Stimulated activated CD4-positive, alpha-beta T cell treated with anti-CD3 and anti-CD28 coated beads, Interleukin-12 subunit alpha, Interleukin-12 subunit beta, amount 100 ng/mL, for 24 hours (primary cell): ENCODE measurements around the gene GLYATL3.

Source experiments
- DNase-seq, 2 experiments: peaks; one replicate each; pipeline ENCODE4 v3.0.0-alpha.2; 2020; ENCODE audit warnings: low read depth in 2 of 2

The GLYATL3 gene

DNA sequence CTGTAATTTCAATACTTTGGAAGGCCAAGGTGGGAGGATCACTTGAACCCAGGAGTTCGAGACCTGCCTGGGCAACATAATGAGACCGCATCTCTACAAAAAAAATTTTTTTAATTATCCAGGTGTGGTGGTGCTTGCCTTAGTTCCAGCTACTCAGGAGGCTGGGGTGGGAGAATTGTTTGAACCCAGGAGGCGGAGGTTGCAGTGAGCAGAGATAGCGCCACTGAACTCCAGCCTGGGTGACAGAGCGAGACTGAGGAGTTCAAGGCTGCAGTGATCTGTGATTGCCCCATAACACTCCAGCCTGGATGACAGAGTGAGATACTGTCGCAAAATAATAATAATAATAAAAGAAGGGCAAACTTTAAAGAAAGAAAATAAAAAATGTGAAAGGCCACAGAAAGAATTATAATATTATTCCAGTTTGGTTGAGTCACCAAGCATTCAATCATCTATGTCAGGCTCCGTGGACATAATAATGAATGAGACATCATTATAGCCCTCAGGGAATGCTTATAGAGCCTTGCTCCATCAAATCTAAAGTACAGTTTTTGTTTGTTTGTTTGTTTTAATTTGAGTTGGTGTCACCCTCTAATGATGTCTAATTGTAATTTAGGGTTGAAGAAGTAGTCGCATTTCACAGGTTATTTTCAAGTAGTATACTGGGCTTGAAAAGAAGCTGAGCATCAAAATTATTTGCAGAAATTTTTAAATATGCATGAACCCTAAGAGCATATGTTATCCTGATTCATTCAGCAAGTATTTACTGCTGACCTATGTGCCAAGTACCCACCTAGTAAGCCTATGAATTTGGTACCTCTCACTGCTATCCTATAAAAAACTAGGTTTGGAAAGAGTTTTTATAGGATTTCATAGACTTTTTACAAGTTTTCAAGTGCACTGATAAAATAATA, 15.1 kb downstream of the GLYATL3 start:
- DNase-seq, result no peak

DNA sequence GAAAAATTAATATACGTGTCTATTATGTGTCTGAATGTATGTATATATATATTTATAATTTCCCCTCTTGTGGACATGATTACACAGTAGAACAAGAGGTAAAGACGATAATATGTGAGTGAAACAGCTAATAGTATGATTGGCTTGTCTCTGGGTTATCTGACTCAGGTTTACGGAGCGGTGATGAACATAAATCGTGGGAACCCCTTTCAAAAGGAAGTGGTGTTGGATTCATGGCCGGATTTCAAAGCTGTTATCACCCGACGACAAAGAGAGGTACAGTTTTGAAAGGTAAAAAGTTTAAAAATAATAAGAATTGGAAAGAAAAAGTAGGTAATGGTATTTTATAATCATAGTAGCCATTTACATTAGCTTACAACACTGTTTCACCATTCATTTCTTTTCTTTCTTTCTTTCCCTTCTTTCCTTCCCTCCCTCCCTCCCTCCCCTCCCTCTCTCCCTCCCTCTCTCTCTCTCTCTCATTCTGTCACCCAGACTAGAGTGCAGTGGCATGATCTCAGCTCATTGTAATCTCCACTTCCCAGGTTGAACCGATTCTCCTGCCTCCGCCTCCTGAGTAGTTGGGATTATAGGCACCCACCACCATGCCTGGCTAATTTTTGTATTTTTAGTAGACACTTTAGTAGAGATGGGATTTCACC, 15.9 kb downstream of the GLYATL3 start:
- DNase-seq, result no peak

DNA sequence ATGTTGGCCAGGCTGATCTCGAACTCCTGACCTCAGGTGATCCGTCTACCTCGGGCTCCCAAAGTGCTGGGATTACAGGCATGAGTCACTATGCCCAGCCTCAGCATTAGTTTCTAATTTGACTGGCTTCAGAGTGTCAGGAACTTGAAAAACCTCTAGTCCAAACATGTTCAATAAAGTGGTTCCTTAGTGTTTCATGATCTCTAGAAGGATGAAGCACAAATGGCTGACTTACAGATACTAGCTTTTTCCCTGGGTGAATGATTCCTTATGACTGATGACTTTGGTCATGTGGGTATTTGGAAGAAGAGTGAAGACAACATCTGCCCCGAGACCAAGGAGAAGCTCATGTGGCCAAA, 16.4 kb downstream of the GLYATL3 start:
- no peak for DNase-seq

DNA sequence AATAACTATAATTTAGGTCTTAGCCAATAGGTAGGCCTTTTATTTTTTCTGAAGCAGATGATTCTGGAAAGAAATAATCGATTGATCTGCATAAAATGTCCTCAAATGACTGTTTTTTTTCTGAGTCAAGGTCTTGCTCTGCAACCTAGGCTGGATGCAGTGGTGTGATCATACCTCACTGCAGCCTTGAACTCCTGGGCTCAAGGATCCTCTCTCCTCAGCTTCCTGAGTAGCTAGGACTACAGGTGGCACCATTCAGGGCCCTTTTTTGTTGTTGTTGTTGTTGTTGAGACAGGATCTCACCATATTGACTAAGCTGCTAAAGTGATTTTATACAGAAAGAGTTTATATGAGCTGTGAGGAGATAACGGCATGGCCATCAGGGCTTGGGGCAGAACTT, 18.2 kb downstream of the GLYATL3 start:
- DNase-seq, result no peak

DNA sequence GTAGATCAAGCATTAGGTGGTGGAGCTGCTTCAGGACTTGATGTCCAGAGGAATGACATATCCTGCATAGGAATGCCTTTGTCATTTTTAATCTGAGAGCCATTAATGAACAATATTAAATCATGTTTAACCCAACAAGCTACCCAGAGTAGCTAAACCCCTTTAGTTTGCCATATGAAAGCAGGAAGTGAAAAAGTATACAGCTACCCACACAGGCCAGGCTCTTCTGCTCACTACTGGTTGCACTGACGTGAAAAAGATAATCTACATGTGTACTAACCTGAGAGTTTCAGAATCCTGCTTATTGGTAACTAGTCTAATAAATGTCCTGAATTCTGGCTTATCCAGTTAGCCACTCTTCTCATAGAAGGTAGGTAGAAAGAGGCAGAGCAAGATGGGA, 19.9 kb downstream of the GLYATL3 start:
- DNase-seq, result no peak

DNA sequence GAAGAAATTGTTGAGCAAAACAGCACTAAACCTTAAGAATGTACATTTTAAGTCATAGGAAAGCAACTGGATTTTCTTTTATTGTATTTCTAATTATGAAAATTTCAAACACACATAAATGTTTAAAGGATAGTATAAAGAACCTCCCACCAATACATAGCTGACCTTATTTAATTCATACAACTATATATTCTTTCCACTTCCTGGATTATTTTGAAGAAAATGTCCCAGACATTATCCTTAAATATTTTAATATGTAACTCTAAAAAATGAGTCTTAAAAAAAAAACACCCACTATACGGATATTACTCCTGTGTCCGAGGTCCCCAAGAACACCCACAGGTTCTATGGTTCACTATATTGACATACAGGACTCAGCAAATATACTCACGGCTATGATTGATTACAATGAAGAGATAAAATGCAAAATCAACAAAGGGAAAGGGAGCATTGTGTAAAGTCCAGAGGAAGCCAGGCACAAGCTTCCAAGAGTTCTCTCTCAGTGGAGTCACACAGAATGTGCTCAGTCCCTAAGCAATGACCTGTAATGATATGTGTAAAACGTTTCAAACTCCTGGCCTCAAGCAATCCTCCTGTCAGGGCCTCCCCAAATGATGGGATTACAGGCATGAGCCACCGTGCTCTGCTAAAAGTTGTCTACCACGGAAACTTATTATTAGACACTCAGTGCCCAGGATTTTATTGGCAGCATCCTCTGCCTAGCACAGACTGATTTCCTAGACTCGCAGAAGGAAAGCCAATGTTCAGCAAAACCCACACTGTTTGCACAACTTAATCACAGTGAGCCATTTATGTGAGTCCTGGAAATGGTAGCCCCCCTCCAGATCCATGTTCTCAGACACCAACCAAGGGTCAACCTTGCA, 23.2 kb downstream of the GLYATL3 start:
- no peak for DNase-seq

DNA sequence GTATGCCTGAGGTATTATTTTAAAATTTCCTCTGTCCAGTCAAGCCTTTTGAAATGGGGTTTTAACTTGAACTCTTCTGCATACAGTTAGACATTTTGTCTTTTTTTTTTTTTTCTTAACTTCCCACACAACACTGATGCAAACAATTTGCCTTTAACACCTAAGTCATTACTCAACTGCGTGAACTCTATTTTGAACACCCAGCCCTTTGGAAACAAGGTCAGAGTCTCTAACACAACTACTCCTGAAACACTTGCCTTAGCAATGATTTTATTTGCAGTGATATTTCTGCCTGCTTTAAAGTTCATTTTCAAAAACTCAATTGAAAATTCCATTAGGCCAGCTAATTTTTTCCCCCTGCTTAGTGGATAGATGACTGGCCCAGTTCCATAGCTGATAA, 24.2 kb downstream of the GLYATL3 start:
- no peak for DNase-seq

DNA sequence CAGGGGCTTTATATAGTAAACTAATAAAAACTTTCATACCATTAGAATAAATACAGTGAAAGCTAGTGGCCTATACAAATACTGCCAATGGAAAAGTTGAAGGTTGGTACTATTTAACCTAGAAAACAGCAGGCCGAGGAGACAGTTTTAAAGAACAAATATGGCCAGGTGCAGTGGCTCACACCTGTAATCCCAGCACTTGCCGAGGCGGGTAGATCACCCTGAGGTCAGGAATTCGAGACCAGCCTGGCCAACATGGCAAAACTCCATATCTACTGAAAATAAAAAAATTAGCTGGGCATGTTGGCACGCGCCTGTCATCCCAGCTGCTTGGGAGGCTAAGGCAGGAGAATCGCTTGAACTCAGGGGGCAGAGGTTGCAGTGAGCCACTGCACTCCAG, 24.8 kb downstream of the GLYATL3 start:
- DNase-seq, result no peak

DNA sequence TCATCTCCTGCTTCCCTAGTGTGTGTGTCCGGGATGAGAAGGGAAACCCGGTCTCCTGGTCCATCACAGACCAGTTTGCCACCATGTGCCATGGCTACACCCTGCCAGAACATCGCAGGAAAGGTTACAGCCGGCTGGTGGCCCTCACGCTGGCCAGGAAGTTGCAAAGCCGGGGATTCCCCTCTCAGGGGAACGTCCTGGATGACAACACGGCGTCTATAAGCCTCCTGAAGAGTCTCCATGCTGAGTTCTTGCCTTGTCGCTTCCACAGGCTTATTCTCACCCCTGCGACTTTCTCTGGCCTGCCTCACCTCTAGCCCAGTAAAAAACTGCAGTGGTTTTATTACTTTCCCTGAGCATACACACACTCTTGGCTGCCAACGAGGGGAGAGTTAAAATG, 26.9 kb downstream of the GLYATL3 start:
- DNase-seq, result no peak

DNA sequence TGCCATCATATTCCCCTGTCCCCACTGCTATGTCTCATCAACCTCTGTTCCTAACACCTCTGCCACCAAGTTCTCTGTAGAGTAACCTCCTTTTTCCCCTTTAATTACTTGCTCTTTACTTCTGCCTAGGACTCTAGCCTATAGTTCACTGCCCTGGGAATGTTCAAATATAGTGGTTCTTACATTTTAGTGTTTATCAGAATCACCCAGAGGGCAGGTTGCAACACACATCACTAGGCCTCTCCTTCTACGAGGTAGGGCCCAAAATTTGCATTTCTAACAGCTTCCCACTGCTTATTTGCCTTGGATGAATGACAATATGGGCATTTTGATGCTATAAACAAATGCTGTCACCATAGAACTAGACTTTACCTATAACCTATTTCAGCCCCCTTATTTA, 27.6 kb downstream of the GLYATL3 start:
- DNase-seq, result no peak

DNA sequence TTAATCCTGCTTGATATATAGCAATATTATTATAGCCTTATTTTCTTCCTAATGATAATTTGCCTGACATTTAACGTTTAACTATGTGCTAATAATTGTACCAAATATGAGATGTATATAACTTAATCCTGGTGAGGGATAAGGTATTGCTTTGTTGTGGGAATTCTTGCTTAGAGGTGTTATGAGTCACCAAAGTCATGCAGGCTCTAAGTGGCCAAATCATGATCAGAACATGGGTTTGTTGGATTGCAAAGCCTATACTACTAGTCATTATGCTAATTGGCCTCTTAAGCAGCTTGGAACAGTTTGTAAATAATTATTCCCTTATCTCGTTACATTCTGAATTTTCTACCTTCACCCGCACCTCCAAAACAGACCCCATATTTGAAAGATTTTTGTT, 28.8 kb downstream of the GLYATL3 start:
- no peak for DNase-seq

DNA sequence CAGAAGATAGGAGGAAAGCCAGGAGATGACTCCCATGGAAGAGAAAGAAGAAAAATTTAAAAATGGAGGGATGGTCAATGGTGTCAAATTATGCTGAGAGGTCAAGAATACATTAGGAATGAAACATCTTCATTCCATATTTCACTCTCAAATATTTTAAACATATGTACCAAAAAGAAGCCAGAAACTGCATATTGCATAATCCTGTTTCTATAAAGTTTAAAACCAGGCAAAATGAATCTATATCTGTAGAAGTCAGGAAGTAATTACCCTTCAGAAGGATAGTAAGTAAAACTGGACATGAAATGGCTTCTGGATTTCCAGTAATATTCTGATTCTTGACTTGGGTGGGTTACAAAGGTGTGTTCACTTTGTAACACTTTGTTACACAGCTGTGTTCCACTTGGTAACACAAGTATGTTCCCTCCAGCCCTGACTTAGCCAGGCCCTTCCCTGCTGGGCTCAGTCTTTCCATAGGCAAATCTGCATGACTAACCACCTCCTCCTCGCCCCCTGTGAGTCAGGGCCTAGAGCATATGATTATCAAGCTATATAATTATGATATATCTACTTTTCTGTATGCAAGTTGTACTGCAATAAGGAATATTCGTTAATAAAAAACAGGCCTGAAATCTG, 30.5 kb downstream of the GLYATL3 start:
- DNase-seq, result no peak

DNA sequence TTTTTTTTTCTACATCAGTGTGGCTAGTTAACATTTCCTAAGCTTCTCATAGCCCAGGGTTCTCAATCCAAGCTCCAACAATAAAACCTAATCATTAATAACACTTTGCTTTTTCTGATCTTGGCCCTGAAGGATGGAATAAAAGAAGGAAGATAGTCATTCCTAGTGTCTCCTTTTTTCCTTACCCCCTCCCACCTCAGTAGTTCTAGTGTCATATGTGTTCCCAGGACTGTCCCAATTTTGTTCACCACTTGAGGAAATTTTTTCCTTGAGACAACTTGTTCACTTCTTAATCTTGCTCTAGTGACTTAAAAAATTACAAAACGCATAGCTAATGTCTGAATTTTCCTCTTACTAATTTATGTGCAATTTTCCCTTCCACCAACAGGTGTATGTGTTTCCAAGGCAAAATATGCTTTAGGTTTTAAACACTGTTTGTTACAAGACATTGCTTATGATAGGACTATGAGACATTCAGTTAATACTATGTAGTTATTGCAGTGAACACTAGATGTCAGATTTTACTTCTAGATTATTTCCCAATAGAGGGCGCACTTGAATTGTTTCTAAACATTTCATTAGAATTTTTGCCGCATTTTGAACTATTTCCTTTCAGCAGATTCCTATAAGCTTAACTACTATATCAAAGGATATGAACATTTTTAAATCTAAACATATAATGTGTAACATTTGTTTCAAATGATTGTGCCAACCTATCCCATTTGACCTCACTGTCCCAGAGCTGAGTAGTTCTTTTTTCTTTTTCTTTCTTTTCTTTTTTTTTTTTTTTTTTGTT, 32.2 kb downstream of the GLYATL3 start:
- DNase-seq, result no peak

DNA sequence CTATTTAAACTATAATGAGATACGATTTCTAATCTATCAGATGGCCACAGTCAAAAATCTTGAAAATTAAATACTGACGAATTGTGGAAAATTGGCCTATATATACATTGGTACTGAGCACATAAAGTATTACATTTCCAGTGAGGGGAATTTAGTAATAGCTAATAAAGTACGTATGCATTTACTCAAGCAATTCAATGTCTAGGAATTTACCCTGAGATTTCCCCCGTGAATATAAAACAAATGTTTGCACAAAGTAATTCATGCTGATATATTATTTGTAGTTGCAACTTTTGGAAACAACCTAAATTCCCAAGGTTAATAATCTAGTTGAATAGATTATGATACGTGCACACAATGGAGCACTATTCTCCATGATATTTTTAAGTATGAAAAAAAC, 36.1 kb downstream of the GLYATL3 start:
- no peak for DNase-seq

DNA sequence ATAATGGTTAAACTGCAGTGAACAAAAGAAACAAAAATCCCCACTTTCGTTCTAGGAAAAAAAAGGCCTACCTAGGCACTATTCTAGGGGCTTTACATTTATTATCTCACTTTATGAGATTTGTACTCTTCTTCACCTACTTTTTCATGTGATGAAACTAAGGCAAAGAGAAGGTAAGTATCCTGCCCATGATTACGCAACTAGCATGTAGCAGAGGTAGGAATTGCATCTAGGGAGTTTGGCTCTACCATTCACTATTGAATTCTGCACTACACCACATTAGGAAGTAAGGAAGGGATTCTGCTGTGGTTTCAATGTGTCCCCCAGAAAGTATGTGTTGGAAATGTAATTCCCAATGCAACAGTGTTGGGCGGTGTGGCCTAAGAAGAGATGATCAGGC, 39.4 kb downstream of the GLYATL3 start:
- no peak for DNase-seq

DNA sequence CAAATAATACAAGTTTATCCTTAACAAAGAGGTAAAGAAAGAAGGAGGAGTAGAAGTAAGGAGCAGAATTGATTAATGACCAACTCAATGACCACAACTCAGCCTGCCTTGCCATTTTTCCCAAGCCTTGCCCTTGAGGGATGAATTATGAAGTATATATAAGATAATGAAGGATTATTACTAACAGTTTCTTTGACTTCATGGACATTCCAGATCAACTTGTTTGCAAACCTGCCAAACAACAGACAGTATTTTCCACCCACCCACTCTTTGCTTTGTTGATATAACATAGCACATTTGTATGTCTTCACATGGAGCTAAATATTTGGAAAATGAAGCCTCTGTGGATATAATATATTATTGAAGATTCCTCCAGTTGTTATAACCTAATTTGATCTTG, 40.9 kb downstream of the GLYATL3 start:
- DNase-seq, result no peak

DNA sequence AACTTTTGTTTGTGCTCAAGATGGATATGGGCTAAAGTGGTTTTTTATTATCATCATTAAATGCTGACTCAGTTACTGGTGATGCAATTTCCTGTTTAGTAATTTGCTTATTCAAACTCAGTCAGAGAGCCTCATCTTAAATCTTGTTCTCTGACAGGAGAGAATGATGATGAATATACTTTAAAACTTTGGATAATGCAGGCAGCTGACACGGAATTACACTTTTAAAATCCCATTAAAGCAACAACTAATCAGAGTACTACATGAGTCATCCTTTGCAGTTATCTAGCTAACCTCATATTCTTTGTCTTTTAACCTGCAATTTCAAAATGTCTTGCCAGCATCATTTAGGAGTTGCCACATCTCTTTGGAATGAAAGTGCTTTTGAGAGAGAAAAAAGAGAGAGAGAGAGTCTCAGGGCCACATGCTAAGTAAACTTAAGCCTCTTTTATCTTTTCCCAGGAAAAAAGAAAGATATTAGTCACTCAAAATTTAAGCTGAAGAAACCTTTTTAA, 41.5 kb downstream of the GLYATL3 start:
- no peak for DNase-seq

DNA sequence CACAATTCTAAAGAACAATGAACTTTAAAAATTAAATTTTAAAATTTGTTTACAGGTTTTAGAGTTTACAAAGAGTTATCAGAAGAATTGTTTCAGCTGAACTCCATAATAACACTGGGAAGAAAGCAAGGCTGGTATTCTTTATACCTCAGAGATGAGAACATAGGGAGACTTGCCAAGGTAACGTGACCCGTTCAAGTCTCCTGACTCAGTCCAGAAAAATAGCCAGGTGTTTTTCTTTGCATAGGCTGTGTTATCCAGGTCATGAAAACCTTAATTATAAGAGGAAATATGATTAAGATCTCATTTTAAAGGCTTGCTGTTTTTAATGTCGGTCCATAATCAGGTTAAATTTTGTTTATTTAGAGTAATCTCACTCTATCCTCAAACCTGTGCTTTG, 42.2 kb downstream of the GLYATL3 start:
- DNase-seq, result no peak

DNA sequence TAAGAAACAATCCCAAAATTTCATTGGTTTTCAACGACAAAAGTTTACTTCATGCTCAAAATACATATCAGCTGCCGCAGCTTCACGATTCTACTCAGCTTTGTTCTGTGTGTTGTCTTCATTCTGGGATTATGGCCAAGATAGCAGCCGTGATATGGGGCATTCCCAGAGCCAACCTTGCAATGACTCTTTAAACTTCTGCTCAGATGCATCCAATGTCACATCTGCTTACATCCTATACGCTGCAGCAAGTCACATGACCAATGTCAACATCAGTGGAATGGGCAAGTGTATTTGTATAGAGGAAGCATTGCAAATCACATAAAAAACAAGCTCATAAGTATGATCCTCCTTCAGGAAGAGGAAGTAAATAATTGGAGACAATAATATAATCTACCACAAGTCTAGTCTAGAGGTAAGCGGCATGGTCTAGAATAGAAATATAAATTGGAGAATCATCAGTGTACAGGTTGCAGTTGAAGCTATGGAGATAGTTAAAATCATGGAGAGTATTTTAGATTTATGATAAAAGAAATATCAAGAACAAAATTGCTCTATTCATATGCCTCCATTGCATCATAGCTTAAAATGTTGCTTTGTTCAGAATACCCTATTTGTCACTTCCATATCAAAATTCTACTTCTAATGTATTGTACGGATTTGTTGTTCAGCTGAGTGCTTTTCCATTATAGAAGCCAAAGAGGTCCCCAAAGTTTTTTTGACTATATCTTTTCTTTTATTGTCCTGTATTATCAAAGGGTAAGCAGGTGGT, 43.5 kb downstream of the GLYATL3 start:
- no peak for DNase-seq

DNA sequence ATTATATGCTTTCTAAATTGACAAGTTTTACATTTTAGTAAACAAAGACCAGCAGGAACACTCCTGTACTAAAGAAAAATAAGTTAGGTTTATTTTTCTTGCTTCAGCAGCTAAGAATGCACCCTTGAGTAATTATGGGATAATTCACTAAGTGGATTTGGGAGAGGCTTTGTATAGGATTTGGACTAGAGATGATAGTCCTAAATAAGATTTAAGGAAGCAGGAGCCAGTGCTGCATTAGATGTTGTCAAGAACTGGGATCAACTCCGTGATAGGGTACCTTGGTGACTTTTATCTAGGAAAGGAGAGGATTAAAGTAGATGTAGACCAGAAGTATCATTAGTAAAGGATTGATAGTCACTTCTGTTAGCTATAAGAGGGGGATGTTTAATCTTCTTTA, 46.6 kb downstream of the GLYATL3 start:
- DNase-seq, result no peak
